Neural cell (in vitro differentiated cells): ENCODE measurements around the gene ALDOA. TPM values are rescaled to one million over a fixed set of nuclear protein-coding genes. Genes with fewer than 3 reads are reported as not detected.

Source experiments
- H2AFZ ChIP-seq: fragments of 200-600, 300-800 bp; sonication (generic), shearing (Covaris generic); 2 replicates; pipeline ENCODE4 v1.6.0; 2014; ENCODE audit warnings: low read depth, mild to moderate bottlenecking, antibody characterized with exemption, low read length, moderate library complexity
- H3F3A ChIP-seq: fragments of 200-600 bp; shearing (Covaris generic); 2 replicates; pipeline ENCODE4 v1.6.1; 2016; ENCODE audit warnings: mild to moderate bottlenecking, moderate library complexity, mixed read lengths, antibody characterized with exemption, low read length; ENCODE audit not compliant: insufficient read depth, poor library complexity, severe bottlenecking
- H3K27ac ChIP-seq: fragments of 200-600, 300-800 bp; sonication (generic), shearing (Covaris generic); 2 replicates; pipeline ENCODE4 v1.5.1; 2014; ENCODE audit warnings: mild to moderate bottlenecking, low read length, moderate library complexity
- H3K27me3 ChIP-seq: fragments of 300-800, 200-600 bp; sonication (generic), shearing (Covaris generic); 2 replicates; pipeline ENCODE4 v1.6.0; 2014; ENCODE audit warnings: mild to moderate bottlenecking, low read depth, low read length, moderate library complexity; ENCODE audit not compliant: insufficient read depth
- H3K36me3 ChIP-seq: fragments of 300-800, 200-600 bp; sonication (generic), shearing (Covaris generic); 2 replicates; pipeline ENCODE4 v1.5.1; 2014; ENCODE audit warnings: mild to moderate bottlenecking, antibody characterized with exemption, low read length, moderate library complexity; ENCODE audit not compliant: insufficient read depth
- H3K4me2 ChIP-seq: fragments of 300-800, 200-600 bp; sonication (generic), shearing (Covaris generic); 2 replicates; pipeline ENCODE4 v1.6.0; 2014; ENCODE audit warnings: mild to moderate bottlenecking, low read length
- H3K4me3 ChIP-seq: fragments of 300-800, 200-600 bp; sonication (generic), shearing (Covaris generic); 2 replicates; pipeline ENCODE4 v1.5.1; 2014; ENCODE audit warnings: mild to moderate bottlenecking, low read length, moderate library complexity
- H3K79me2 ChIP-seq: fragments of 200-600 bp; shearing (Covaris generic); replicated peaks from 2 replicates; pipeline ENCODE4 v1.6.0; 2014; ENCODE audit warnings: mild to moderate bottlenecking, low read length, moderate library complexity; ENCODE audit not compliant: insufficient read depth
- H3K9ac ChIP-seq: fragments of 300-800, 200-600 bp; sonication (generic), shearing (Covaris generic); 2 replicates; pipeline ENCODE4 v1.6.1; 2016; ENCODE audit warnings: mild to moderate bottlenecking, low read length, mixed read lengths
- H3K9me2 ChIP-seq: fragments of 200-600 bp; shearing (Covaris generic); 2 replicates; pipeline ENCODE4 v1.6.1; 2016; ENCODE audit warnings: mild to moderate bottlenecking, low read length, mixed read lengths; ENCODE audit not compliant: insufficient read depth
- H3K9me3 ChIP-seq: fragments of 200-600, 300-800 bp; sonication (generic), shearing (Covaris generic); 2 replicates; pipeline ENCODE4 v1.6.1; 2016; ENCODE audit warnings: mild to moderate bottlenecking, mixed run types, low read length, moderate library complexity, mixed read lengths
- H4K20me1 ChIP-seq: fragments of 200-600 bp; shearing (Covaris generic); 2 replicates; pipeline ENCODE4 v1.6.1; 2016; ENCODE audit warnings: mild to moderate bottlenecking, mixed run types; ENCODE audit not compliant: insufficient read depth
- EP300 ChIP-seq: fragments of 450-650 bp; conservative IDR thresholded peaks from 2 replicates; pipeline ENCODE4 v1.6.1; 2014; ENCODE audit warnings: antibody characterized with exemption, mild to moderate bottlenecking, moderate library complexity; ENCODE audit not compliant: poor library complexity, severe bottlenecking
- EZH2 ChIP-seq: fragments of 200-600, 300-800 bp; shearing (Covaris generic), sonication (generic); IDR thresholded peaks from 2 replicates; pipeline ENCODE4 v1.6.1; 2014; ENCODE audit warnings: antibody characterized with exemption, low read length, borderline replicate concordance, mild to moderate bottlenecking; ENCODE audit not compliant: insufficient read depth, poor library complexity, severe bottlenecking
- MXI1 ChIP-seq: fragments of 450-650 bp; conservative IDR thresholded peaks from 2 replicates; pipeline ENCODE4 v1.6.1; 2014; ENCODE audit warnings: antibody characterized with exemption, mild to moderate bottlenecking; ENCODE audit not compliant: poor library complexity, severe bottlenecking
- POLR2AphosphoS5 ChIP-seq: IDR thresholded peaks from 2 replicates; pipeline ENCODE4 v1.6.1; 2012
- RAD21 ChIP-seq: fragments of 450-650 bp; conservative IDR thresholded peaks from 2 replicates; pipeline ENCODE4 v1.6.1; 2014; ENCODE audit warnings: antibody characterized with exemption, mild to moderate bottlenecking, moderate library complexity
- SMC3 ChIP-seq: fragments of 450-650 bp; conservative IDR thresholded peaks from 2 replicates; pipeline ENCODE4 v1.6.1; 2014; ENCODE audit warnings: antibody characterized with exemption, mild to moderate bottlenecking, moderate library complexity; ENCODE audit not compliant: poor library complexity
- TAF1 ChIP-seq: IDR thresholded peaks from 2 replicates; pipeline ENCODE4 v1.6.1; 2012; ENCODE audit warnings: low read depth
- polyA plus RNA-seq: library from polyadenylated mRNA; depleted of rRNA; stranded (reverse); fragments of >200 nt; gene quantifications from 2 replicates; pipeline ENCODE4 v1.2.3, GENCODE V29; 2014
- TF ChIP-seq, protein P1 (sequence below): fragments of 450-650 bp; IDR thresholded peaks from 2 replicates; pipeline ENCODE4 v1.5.1; 2014; ENCODE audit warnings: antibody characterized with exemption, mild to moderate bottlenecking, moderate library complexity; ENCODE audit not compliant: poor library complexity, severe bottlenecking
- TF ChIP-seq, protein P2 (sequence below): IDR thresholded peaks from 2 replicates; pipeline ENCODE4 v1.6.1; 2012; ENCODE audit warnings: borderline replicate concordance

ALDOA gene
- polyA plus RNA-seq, 1 donor from 2014 or later: 59.3 TPM

DNA sequence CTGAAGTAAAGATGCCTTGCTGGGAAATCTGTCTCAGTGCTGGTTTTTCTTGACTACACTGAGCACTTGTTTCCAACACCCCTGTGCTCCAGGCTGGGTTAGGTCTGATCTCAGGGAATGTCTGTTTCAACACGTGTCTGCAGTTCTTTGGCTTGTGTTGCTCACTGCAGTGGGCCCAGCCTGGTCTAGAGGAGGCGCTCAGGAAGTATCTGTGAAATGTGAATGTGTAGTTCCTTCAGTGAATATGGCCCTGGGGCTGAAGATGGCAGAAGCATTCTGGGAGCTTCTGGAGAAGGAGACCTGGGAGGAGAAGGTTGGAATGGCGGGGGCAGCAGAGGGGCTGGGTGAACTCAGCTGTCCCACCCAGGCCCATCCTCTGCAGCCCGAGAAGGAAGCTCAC, 38.5 kb downstream of the ALDOA start:
- Histone ChIP-seq H3K27me3 (no peaks in the 10 kb centered on the region), H3K9me3 (no peaks in the 10 kb centered on the region), H3K9ac (no peak overlapping the region), H3K27ac (no peak overlapping the region), H3K4me3 (no peak overlapping the region), H3K36me3 (peaks cover 18% of the 10 kb centered on the region), H2AFZ (no peak overlapping the region), H4K20me1 (no peaks in the 10 kb centered on the region), H3K79me2 (peaks cover 62% of the 10 kb centered on the region), H3K4me2 (no peak overlapping the region), H3F3A (no peaks in the 10 kb centered on the region), H3K9me2 (no peaks in the 10 kb centered on the region)
- TF ChIP-seq EP300 (no peak), RAD21 (no peak), SMC3 (no peak), MXI1 (no peak), POLR2AphosphoS5 (no peak), TAF1 (no peak), EZH2 (no peak)
- TF ChIP-seq, protein P1, sequence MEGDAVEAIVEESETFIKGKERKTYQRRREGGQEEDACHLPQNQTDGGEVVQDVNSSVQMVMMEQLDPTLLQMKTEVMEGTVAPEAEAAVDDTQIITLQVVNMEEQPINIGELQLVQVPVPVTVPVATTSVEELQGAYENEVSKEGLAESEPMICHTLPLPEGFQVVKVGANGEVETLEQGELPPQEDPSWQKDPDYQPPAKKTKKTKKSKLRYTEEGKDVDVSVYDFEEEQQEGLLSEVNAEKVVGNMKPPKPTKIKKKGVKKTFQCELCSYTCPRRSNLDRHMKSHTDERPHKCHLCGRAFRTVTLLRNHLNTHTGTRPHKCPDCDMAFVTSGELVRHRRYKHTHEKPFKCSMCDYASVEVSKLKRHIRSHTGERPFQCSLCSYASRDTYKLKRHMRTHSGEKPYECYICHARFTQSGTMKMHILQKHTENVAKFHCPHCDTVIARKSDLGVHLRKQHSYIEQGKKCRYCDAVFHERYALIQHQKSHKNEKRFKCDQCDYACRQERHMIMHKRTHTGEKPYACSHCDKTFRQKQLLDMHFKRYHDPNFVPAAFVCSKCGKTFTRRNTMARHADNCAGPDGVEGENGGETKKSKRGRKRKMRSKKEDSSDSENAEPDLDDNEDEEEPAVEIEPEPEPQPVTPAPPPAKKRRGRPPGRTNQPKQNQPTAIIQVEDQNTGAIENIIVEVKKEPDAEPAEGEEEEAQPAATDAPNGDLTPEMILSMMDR: no peak
- TF ChIP-seq, protein P2, sequence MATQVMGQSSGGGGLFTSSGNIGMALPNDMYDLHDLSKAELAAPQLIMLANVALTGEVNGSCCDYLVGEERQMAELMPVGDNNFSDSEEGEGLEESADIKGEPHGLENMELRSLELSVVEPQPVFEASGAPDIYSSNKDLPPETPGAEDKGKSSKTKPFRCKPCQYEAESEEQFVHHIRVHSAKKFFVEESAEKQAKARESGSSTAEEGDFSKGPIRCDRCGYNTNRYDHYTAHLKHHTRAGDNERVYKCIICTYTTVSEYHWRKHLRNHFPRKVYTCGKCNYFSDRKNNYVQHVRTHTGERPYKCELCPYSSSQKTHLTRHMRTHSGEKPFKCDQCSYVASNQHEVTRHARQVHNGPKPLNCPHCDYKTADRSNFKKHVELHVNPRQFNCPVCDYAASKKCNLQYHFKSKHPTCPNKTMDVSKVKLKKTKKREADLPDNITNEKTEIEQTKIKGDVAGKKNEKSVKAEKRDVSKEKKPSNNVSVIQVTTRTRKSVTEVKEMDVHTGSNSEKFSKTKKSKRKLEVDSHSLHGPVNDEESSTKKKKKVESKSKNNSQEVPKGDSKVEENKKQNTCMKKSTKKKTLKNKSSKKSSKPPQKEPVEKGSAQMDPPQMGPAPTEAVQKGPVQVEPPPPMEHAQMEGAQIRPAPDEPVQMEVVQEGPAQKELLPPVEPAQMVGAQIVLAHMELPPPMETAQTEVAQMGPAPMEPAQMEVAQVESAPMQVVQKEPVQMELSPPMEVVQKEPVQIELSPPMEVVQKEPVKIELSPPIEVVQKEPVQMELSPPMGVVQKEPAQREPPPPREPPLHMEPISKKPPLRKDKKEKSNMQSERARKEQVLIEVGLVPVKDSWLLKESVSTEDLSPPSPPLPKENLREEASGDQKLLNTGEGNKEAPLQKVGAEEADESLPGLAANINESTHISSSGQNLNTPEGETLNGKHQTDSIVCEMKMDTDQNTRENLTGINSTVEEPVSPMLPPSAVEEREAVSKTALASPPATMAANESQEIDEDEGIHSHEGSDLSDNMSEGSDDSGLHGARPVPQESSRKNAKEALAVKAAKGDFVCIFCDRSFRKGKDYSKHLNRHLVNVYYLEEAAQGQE: no peak

DNA sequence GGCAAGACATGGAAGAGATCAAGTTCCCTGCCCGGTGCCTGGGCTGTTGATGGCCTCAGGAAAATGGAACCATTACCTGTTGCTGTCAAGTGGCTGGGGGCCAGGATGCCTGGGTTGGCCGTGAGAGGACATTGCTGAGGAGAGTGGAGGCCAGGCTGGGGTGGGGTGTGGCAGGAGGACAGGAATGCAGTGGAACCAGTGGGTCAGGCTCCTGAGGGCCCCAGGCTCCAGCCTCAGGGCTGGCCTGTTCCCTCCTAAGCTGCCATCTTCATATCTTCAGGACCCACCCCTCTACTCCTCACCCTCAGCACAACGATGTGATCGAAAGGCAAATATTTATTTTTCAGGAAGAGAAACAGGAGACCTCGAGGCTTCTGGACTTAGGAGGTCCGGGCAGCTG, 38.9 kb downstream of the ALDOA start:
- Histone ChIP-seq H3K79me2 (peaks cover 58% of the 10 kb centered on the region), H3K27ac (no peak overlapping the region)

More for the DNA sequence above, 38.9 kb downstream of the ALDOA start:
- no peaks in the 10 kb centered on the region for H3K27me3 ChIP-seq
- H3K9me2 ChIP-seq: no peaks in the 10 kb centered on the region
- no peaks in the 10 kb centered on the region for H3F3A ChIP-seq
- no peaks in the 10 kb centered on the region for H3K9me3 ChIP-seq
- H3K4me3 ChIP-seq: no peak overlapping the region
- no peak overlapping the region for H3K4me2 ChIP-seq
- no peaks in the 10 kb centered on the region for H4K20me1 ChIP-seq
- no peak overlapping the region for H2AFZ ChIP-seq
- no peak overlapping the region for H3K9ac ChIP-seq
- H3K36me3 ChIP-seq: peaks cover 18% of the 10 kb centered on the region
- TF ChIP-seq MXI1 (no peak), SMC3 (no peak), EZH2 (no peak), TAF1 (no peak), POLR2AphosphoS5 (no peak), RAD21 (no peak), EP300 (no peak)
- TF ChIP-seq, protein P2: no peak
- TF ChIP-seq, protein P1: no peak
